H9 (cell line): ENCODE results near the gene ACTL8. TPM values are rescaled to one million over a fixed set of nuclear protein-coding genes. Genes with fewer than 3 reads are reported as not detected.

Experiments used
- DNase-seq: peaks from one replicate; pipeline ENCODE4 v3.0.0-alpha.2; 2017
- H2AFZ ChIP-seq: one replicate; pipeline ENCODE4 v1.6.1; 2013; ENCODE audit warnings: mild to moderate bottlenecking, low read length, control low read depth, moderate library complexity
- H2AK5ac ChIP-seq: 2 replicates; pipeline ENCODE4 v1.6.1; 2013; ENCODE audit warnings: low read length, control low read depth, mixed read lengths; ENCODE audit not compliant: insufficient read length
- H2BK120ac ChIP-seq: one replicate; pipeline ENCODE4 v1.6.1; 2013; ENCODE audit warnings: low read depth, mild to moderate bottlenecking, low read length, control low read depth, inconsistent platforms; ENCODE audit not compliant: poor library complexity, severe bottlenecking
- H2BK12ac ChIP-seq: 2 replicates; pipeline ENCODE4 v1.6.1; 2013; ENCODE audit warnings: low read length, control low read depth, mixed read lengths, low read depth; ENCODE audit not compliant: insufficient read length
- H2BK15ac ChIP-seq: 2 replicates; pipeline ENCODE4 v1.6.1; 2013; ENCODE audit warnings: low read depth, low read length, control low read depth
- H2BK20ac ChIP-seq: one replicate; pipeline ENCODE4 v1.6.1; 2013; ENCODE audit warnings: low read depth, mild to moderate bottlenecking, low read length, control low read depth, inconsistent platforms; ENCODE audit not compliant: poor library complexity, severe bottlenecking
- H2BK5ac ChIP-seq: 2 replicates; pipeline ENCODE4 v1.6.1; 2013; ENCODE audit warnings: low read length, control low read depth, mixed read lengths; ENCODE audit not compliant: insufficient read length
- H3K14ac ChIP-seq: 2 replicates; pipeline ENCODE4 v1.6.1; 2013; ENCODE audit warnings: low read length, control low read depth; ENCODE audit not compliant: insufficient read depth
- H3K18ac ChIP-seq: 2 replicates; pipeline ENCODE4 v1.6.1; 2013; ENCODE audit warnings: low read depth, mild to moderate bottlenecking, mixed read lengths, low read length, control low read depth; ENCODE audit not compliant: insufficient read length
- H3K23ac ChIP-seq: 2 replicates; pipeline ENCODE4 v1.6.1; 2013; ENCODE audit warnings: low read length, control low read depth, mixed read lengths, low read depth; ENCODE audit not compliant: insufficient read length
- H3K23me2 ChIP-seq: 2 replicates; pipeline ENCODE4 v1.6.1; 2013; ENCODE audit warnings: low read depth, mild to moderate bottlenecking, mixed read lengths, low read length, control low read depth; ENCODE audit not compliant: insufficient read length, poor library complexity, severe bottlenecking
- H3K27ac ChIP-seq: 2 replicates; pipeline ENCODE4 v1.5.1; 2013; ENCODE audit warnings: low read length, control low read depth, mixed read lengths, low read depth; ENCODE audit not compliant: insufficient read length
- H3K27me3 ChIP-seq: 2 replicates; pipeline ENCODE4 v1.6.1; 2013; ENCODE audit warnings: low read length, control low read depth, inconsistent platforms; ENCODE audit not compliant: insufficient read depth
- H3K4ac ChIP-seq: 2 replicates; pipeline ENCODE4 v1.6.1; 2013; ENCODE audit warnings: low read depth, mild to moderate bottlenecking, control low read depth, inconsistent platforms, low read length, moderate library complexity
- H3K4me1 ChIP-seq: 2 replicates; pipeline ENCODE4 v1.6.1; 2013; ENCODE audit warnings: low read length, control low read depth, inconsistent platforms; ENCODE audit not compliant: insufficient read depth
- H3K4me2 ChIP-seq: 2 replicates; pipeline ENCODE4 v1.6.1; 2013; ENCODE audit warnings: low read length, control low read depth, mixed read lengths; ENCODE audit not compliant: insufficient read length, insufficient read depth
- H3K56ac ChIP-seq: 2 replicates; pipeline ENCODE4 v1.6.1; 2013; ENCODE audit warnings: low read depth, mild to moderate bottlenecking, mixed read lengths, low read length, control low read depth; ENCODE audit not compliant: insufficient read length
- H3K79me1 ChIP-seq: 2 replicates; pipeline ENCODE4 v1.6.1; 2013; ENCODE audit warnings: low read depth, mild to moderate bottlenecking, moderate library complexity, low read length, control low read depth, inconsistent platforms; ENCODE audit not compliant: insufficient read depth, poor library complexity, severe bottlenecking
- H3K79me2 ChIP-seq: 2 replicates; pipeline ENCODE4 v1.6.1; 2013; ENCODE audit warnings: low read length, control low read depth, inconsistent platforms; ENCODE audit not compliant: insufficient read depth
- H3K9ac ChIP-seq: 2 replicates; pipeline ENCODE4 v1.6.1; 2013; ENCODE audit warnings: low read length, control low read depth, mixed read lengths; ENCODE audit not compliant: insufficient read length; ENCODE audit errors: extremely low read depth
- H3K9me3 ChIP-seq: one replicate; pipeline ENCODE4 v1.6.1; 2013; ENCODE audit warnings: low read depth, low read length, inconsistent platforms; ENCODE audit not compliant: control insufficient read depth
- H3T11ph ChIP-seq: one replicate; pipeline ENCODE4 v1.6.1; 2013; ENCODE audit warnings: mild to moderate bottlenecking, low read length, control low read depth, inconsistent platforms
- H4K20me1 ChIP-seq: one replicate; pipeline ENCODE4 v1.6.1; 2013; ENCODE audit not compliant: control insufficient read depth, insufficient read length, insufficient read depth
- H4K5ac ChIP-seq: 2 replicates; pipeline ENCODE4 v1.6.1; 2013; ENCODE audit warnings: low read depth, mild to moderate bottlenecking, mixed read lengths, low read length, control low read depth; ENCODE audit not compliant: insufficient read length
- H4K8ac ChIP-seq: replicated peaks from 2 replicates; pipeline ENCODE4 v1.6.1; 2013; ENCODE audit warnings: low read length, control low read depth, mixed read lengths, low read depth; ENCODE audit not compliant: insufficient read length
- H4K91ac ChIP-seq: 2 replicates; pipeline ENCODE4 v1.6.1; 2013; ENCODE audit warnings: low read depth, mild to moderate bottlenecking, moderate library complexity, mixed read lengths, low read length, control low read depth; ENCODE audit not compliant: insufficient read length
- H3K27ac Mint-ChIP-seq, 3 experiments: 2 replicates in 2 of 3; 3 replicates in 1 of 3; pipeline ENCODE4 v1.8.0; 2020 to 2021; ENCODE audit warnings: mixed read lengths in 3 of 3, mild to moderate bottlenecking in 1 of 3, moderate library complexity in 1 of 3
- H3K27me3 Mint-ChIP-seq: 2 replicates; pipeline ENCODE4 v1.8.0; 2021; ENCODE audit warnings: low read depth, mild to moderate bottlenecking, moderate library complexity, mixed read lengths
- H3K36me3 Mint-ChIP-seq, 3 experiments: 2 replicates in 2 of 3; 3 replicates in 1 of 3; pipeline ENCODE4 v1.8.0; 2020 to 2021; ENCODE audit warnings: low read depth in 3 of 3, mixed read lengths in 3 of 3; ENCODE audit not compliant: insufficient read depth in 1 of 3
- H3K4me1 Mint-ChIP-seq, 2 experiments: 2 replicates each; pipeline ENCODE4 v1.8.0; 2020; ENCODE audit warnings: mixed read lengths in 2 of 2
- H3K4me3 Mint-ChIP-seq, 2 experiments: 2 replicates in 1 of 2; 3 replicates in 1 of 2; pipeline ENCODE4 v1.8.0; 2020 to 2021; ENCODE audit warnings: mild to moderate bottlenecking in 2 of 2, mixed read lengths in 2 of 2, moderate library complexity in 1 of 2
- H3K9me3 Mint-ChIP-seq, 2 experiments: 2 replicates in 1 of 2; 3 replicates in 1 of 2; pipeline ENCODE4 v1.8.0; 2020; ENCODE audit warnings: mild to moderate bottlenecking in 2 of 2, mixed read lengths in 2 of 2, moderate library complexity in 1 of 2
- CTCF ChIP-seq: fragments of 200-600 bp; sonication (generic); conservative IDR thresholded peaks from 3 replicates; pipeline ENCODE4 v1.8.0; 2021; ENCODE audit warnings: antibody characterized with exemption, mild to moderate bottlenecking
- WGBS: extraction: QIAGEN DNeasy Blood & Tissue Kit; methylation state at CpG from one replicate; pipeline ENCODE4 v1.1.7; 2013; ENCODE audit warnings: missing lambda C conversion rate, low lambda C conversion rate, mixed read lengths; ENCODE audit not compliant: insufficient read length; ENCODE audit errors: extremely low coverage; 5-methylcytosine and 5-hydroxymethylcytosine counted together
- total RNA-seq: library from RNA; stranded (reverse); gene quantifications from 2 replicates; pipeline ENCODE4 v1.2.1, GENCODE V29; 2021

ACTL8 gene
- total RNA-seq, 1 experiment from 2014 or later: not detected

GRCh38 chr1:17834561-17835100 lies 79.5 kb downstream of the ACTL8 start:
- Histone ChIP-seq H3K9me3 (no peaks in the 10 kb centered on the region), H3K14ac (no peak overlapping the region), H3K9ac (no peak overlapping the region), H3K27ac (no peak overlapping the region), H3K4ac (no peak overlapping the region), H2AK5ac (no peak overlapping the region), H2BK12ac (no peak overlapping the region), H2BK5ac (no peak overlapping the region), H4K8ac (no peak overlapping the region), H2BK15ac (no peak overlapping the region), H3K79me1 (no peaks in the 10 kb centered on the region), H3K4me2 (no peak overlapping the region), H3T11ph (no peak overlapping the region), H2AFZ (no peak overlapping the region), H4K20me1 (peaks cover 2% of the 10 kb centered on the region), H3K23me2 (no peaks in the 10 kb centered on the region), H2BK20ac (no peak overlapping the region), H3K79me2 (no peaks in the 10 kb centered on the region), H4K91ac (no peak overlapping the region), H4K5ac (no peak overlapping the region), H3K56ac (no peak overlapping the region), H3K23ac (no peak overlapping the region), H3K27me3 (no peaks in the 10 kb centered on the region; the same call in 1 of the 2 replicates), H2BK120ac (no peak overlapping the region), H3K4me1 (no peaks in the 10 kb centered on the region), H3K18ac (no peak overlapping the region)
- Mint-ChIP-seq H3K9me3 (no peaks in the 10 kb centered on the region), H3K4me1 (peaks cover 0 to 3% of the 10 kb centered on the region in 2 experiments; a peak in 2 of 4 replicates), H3K4me3 (no peak overlapping the region), H3K27ac (no peak overlapping the region; a peak in 1 of 7 replicates), H3K36me3 (no peaks in the 10 kb centered on the region), H3K27me3 (peaks cover 18% of the 10 kb centered on the region)
- no CpG with 5 or more reads among the region's 8 CpGs for WGBS
- DNase-seq: peak; percentile 27
- no peak for TF ChIP-seq CTCF
